GM10266 (cell line): ENCODE data around the gene MED22.
"Not testable (repeated sequence)": the region's sequence is repeated elsewhere in the genome, so short reads cannot be mapped to it uniquely, and the experiment has no call there.

ENCODE experiments used
- DNase-seq: peaks from one replicate; pipeline ENCODE4 v3.0.0; 2012; ENCODE audit errors: extremely low spot score
- TF ChIP-seq, protein P1 (sequence below): IDR thresholded peaks from 2 replicates; pipeline ENCODE4 v1.5.1; 2012; ENCODE audit warnings: mild to moderate bottlenecking, low read depth; ENCODE audit not compliant: control insufficient read depth, insufficient read depth; ENCODE audit errors: missing control alignments

Gene MED22

DNA sequence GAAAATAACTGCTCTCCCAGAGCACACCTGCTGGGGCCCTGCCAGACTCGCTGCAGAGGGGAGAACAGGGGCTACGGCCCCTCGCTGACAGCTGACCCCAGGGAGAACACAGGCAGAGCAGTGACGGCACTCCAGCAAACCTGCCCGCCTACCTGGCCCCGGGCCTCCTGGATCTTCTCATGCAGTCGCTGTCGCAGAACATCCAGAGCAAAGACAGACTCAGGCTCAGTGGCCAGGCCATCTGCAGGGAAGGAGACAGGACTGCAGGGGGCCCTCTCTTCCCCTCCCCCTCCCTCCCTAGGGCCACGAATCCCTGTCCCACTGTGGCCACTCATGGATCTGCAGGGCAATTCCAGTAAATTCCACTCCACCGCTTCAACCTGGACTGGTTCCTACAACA is 14.4 kb downstream of the MED22 start:
- no peak for DNase-seq

DNA sequence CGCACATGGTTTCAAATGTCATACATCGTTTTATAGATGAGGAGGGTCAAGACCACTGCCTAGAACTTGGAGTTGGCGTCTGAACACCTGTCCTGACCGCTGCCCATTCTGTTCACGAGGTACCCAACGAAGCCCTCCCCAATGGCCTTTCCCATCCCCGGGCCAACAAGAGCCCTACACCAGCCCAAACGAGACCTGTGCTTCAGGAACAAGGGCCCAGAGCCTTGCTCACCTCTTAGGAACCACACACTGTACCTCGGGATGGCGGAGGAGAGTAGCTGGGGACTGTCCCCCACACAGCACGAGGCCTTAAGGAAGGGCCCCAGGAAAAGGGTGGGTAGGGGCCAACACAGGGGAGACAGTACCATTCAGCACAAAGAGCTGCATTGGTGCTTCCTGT is 14.9 kb downstream of the MED22 start:
- no peak for DNase-seq

More for the DNA sequence above, 14.4 kb downstream of the MED22 start:
- TF ChIP-seq, protein P1, sequence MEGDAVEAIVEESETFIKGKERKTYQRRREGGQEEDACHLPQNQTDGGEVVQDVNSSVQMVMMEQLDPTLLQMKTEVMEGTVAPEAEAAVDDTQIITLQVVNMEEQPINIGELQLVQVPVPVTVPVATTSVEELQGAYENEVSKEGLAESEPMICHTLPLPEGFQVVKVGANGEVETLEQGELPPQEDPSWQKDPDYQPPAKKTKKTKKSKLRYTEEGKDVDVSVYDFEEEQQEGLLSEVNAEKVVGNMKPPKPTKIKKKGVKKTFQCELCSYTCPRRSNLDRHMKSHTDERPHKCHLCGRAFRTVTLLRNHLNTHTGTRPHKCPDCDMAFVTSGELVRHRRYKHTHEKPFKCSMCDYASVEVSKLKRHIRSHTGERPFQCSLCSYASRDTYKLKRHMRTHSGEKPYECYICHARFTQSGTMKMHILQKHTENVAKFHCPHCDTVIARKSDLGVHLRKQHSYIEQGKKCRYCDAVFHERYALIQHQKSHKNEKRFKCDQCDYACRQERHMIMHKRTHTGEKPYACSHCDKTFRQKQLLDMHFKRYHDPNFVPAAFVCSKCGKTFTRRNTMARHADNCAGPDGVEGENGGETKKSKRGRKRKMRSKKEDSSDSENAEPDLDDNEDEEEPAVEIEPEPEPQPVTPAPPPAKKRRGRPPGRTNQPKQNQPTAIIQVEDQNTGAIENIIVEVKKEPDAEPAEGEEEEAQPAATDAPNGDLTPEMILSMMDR = no peak

DNA sequence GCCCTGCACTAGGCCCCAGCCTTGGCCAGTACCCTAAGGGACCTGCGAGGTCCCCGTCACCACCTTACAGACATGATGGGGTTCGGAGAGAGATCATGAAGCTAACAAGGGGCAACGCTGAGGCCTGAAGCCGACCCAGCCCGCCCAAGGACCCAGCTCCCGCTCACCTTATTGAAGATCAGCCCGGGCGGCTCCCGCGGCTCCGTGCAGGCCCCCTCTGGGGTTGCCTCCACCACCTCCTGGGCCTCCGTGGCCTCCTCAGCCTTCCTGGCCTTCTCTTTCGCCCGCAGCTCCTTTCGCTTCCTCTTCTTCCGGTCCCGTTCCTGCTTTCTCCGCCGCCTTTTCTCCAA is 15.6 kb downstream of the MED22 start:
- TF ChIP-seq, protein P1 = no peak
- no peak for DNase-seq

More for the DNA sequence above, 14.9 kb downstream of the MED22 start:
- TF ChIP-seq, protein P1 = no peak

DNA sequence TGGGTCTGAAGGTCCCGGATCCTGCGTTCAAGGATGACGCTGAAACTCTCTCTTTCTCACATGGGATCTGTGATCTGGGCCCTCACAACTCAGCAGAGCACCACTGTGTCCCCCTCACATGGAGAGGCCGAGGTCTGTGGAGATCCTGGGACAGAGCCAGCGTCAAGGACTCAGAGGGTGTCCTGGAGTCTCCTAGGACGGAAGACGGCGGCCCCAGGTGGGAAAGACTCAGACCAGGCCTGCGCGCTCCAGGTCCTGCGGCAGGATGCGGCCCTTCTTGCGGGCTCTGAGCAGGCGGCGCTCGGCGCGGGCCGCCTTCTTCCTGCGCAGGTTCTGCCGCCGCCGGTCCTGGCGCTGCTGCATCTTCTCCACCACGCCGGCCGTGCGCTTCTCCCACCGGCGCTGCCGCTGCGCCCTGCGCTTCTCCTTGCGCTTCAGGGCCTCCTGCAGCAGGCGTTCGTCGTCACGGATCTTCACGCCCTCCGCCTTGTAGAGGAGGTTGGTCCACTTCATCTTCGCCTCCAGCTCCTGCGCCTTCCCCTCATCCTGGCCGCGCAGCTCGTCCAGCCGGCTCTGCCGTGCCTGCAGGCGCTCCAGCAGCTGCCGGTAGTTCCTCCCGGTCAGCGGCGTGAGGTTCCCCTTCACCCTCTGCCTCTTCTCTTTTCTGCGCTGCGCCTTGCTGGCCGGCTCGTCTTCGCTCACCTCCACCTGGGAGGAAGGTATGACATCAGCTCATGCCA is 16.1 kb downstream of the MED22 start:
- TF ChIP-seq, protein P1 = no peak
- no peak for DNase-seq

DNA sequence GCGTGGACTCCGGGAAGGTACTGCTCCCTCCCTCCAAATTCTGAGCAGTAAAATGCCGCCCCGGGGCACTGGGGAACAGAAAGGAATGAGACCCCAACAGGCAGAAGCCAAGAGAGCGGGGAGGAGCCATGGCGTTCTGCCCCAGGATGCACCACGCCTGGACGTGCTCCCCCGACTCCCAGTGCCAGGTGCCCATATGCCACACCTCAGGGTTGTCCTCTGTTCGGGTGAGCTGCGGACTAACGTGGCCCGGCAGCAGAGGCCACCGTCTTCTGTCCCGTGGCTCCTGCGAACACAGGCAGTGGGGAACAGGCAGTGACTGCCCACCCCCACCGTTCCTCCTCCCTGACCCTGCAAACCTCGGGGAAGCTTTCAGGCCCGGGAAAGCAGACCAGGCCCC is 16.7 kb downstream of the MED22 start:
- TF ChIP-seq, protein P1 = no peak
- DNase-seq = no peak

DNA sequence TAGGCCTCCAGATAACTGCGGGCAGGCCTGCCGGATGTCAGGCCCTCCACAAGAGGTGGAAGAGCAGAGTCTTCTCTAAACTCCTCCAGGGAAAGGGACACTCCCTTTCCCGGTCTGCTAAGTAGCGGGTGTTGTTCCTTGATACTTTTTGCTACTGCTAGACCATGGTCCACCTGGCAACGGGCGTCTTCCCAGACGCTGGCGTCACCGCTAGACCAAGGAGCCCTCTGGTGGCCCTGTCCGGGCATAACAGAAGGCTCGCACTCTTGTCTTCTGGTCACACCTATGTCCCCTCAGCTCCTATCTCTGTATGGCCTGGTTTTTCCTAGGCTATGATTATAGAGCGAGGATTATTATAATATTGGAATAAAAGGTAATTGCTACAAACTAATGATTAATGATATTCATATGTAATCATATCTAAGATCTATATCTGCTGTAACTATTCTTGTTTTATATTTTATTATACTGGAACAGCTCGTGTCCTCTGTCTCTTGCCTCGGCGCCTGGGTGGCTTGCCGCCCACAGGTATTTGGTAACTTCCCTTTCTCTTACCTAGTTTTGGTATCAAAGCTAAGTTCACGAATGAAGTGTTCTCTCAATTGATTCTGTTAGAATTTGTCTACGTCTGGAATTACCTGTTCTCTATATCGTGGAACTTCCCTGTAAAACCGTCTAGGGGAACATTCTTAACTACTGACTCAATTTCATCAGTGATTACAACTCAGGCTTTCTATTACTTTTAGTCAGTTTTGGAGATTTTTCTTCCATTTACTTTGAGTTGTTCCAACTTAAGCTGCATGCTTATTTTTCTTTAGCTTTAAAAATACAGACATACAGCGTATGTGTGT is 18.4 kb downstream of the MED22 start:
- not testable (repeated sequence) for DNase-seq
- TF ChIP-seq, protein P1 = peak; percentile 37

DNA sequence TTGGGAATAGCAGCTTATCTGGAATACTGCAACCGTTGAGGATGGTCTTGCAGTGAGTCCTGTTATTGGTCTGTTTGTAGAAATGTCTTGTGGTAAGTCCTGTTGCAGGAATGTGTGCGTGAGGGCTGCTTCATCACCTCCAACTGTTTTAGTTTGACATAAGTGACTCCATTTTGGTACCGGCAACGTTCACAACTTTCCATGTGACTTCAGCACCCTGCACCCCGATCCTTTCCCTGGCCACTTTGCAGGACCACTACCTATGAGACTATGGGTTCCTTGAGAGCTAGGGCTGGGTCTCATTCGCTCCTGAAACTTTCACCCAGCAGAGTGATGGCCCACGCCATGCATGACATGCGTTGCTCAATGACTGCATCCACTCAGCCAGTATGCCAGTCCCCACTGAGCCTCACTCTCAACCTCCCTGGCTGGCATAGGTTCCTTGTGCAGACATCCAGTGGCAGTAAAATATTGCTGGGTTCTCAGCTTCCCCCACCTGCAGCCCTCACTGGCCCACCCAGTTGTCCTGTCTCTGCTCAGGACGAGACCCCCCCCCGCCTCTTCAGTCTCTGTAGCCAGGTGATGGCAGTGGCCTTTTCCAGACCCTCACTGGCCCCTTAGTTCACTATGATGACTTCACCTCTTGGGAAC is 20.0 kb downstream of the MED22 start:
- TF ChIP-seq, protein P1 = no peak
- DNase-seq = no peak

DNA sequence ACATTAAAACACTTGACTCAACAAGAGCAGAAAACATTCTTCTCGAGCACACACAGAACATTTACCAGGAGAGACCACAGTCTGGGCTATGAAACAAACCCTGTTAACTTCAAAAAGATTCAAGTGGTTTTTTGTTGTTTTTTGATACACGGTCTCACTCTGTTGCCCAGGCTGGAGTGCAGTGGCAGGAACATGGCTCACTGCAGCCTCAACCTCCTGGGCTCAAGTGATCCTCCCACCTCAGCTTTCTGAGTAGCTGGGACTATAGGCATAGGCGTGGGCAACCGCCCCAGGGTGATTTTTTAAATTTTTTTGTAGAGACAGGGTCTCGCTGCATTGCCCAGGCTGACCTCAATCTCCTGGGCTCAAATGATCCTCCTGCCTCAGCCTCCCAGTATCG is 20.9 kb downstream of the MED22 start:
- not testable (repeated sequence) for DNase-seq
